B cell (primary cell): ENCODE measurements around the gene UNC13A. TPM values are rescaled to one million over a fixed set of nuclear protein-coding genes. Genes with fewer than 3 reads are reported as not detected.

Experiments used
- ATAC-seq: fragments of 200-7000 bp; cut with Tn5 transposase; one replicate; pipeline ENCODE4 v1.10.0; 2021; ENCODE audit warnings: low read depth, mild to moderate bottlenecking, moderate number of reproducible peaks, moderate library complexity
- CTCF ChIA-PET: fragments of 350-600 bp; sonication (Branson Sonifier 250); formaldehyde crosslinking; loops from one replicate; lab custom pipeline; 2021; ENCODE audit warnings: antibody characterized with exemption, inconsistent platforms; lab: Charles Lee
- POLR2A ChIA-PET: fragments of 350-600 bp; sonication (Branson Sonifier 250); formaldehyde crosslinking; loops from one replicate; lab custom pipeline; 2021; ENCODE audit warnings: antibody characterized with exemption; lab: Charles Lee
- DNase-seq: peaks from one replicate; pipeline ENCODE4 v3.0.0; 2013
- H2AFZ ChIP-seq: 2 replicates; pipeline ENCODE4 v1.6.1; 2012; ENCODE audit warnings: mild to moderate bottlenecking, low read depth, low read length; ENCODE audit not compliant: insufficient read depth, poor library complexity, severe bottlenecking
- H3K27ac ChIP-seq, 2 donors: 1 replicate in 1 of 2; 2 replicates in 1 of 2; pipeline ENCODE4 v1.5.1; 2012 to 2013; ENCODE audit warnings: low read length in 2 of 2, mild to moderate bottlenecking in 2 of 2, moderate library complexity in 1 of 2
- H3K27me3 ChIP-seq, 4 experiments: fragments of 200-600 bp in 1 of 4; sonication (generic) in 1 of 4; replicated peaks in 1 of 4; 1 replicate in 2 of 4; 2 replicates in 2 of 4; pipeline versions ENCODE4 v1.6.1 to v1.7.0; 2013 to 2016; ENCODE audit warnings: low read length in 3 of 4, mild to moderate bottlenecking in 2 of 4, mixed read lengths in 1 of 4, moderate library complexity in 1 of 4; ENCODE audit not compliant: insufficient read depth in 4 of 4, control insufficient read depth in 3 of 4; ENCODE audit errors: control extremely low read depth in 1 of 4
- H3K36me3 ChIP-seq, 2 experiments: replicated peaks in 1 of 2; 1 replicate in 1 of 2; 2 replicates in 1 of 2; pipeline versions ENCODE4 v1.6.1 to v1.7.1; 2013; ENCODE audit warnings: low read length in 1 of 2; ENCODE audit not compliant: insufficient read depth in 2 of 2, control insufficient read depth in 1 of 2; ENCODE audit errors: control extremely low read depth in 1 of 2, extremely low read depth in 1 of 2
- H3K4me1 ChIP-seq, 2 donors: fragments of 200-600 bp in 1 of 2; sonication (generic) in 1 of 2; 1 replicate in 1 of 2; 2 replicates in 1 of 2; pipeline versions ENCODE4 v1.5.1 to v1.6.1; 2013 to 2017; ENCODE audit warnings: low read length in 2 of 2; ENCODE audit not compliant: control insufficient read depth in 2 of 2, insufficient read depth in 2 of 2
- H3K4me2 ChIP-seq: replicated peaks from 2 replicates; pipeline ENCODE3; 2012; ENCODE audit warnings: mild to moderate bottlenecking, low read depth, low read length; ENCODE audit not compliant: poor library complexity, severe bottlenecking
- H3K4me3 ChIP-seq, 5 experiments: fragments of 200-600 bp in 1 of 5; sonication (generic) in 1 of 5; 1 replicate in 3 of 5; 2 replicates in 2 of 5; pipeline versions ENCODE4 v1.5.1 to v1.7.0; 2011 to 2016; ENCODE audit warnings: low read length in 4 of 5, mild to moderate bottlenecking in 4 of 5, low read depth in 2 of 5, control low read depth in 1 of 5, moderate library complexity in 1 of 5; ENCODE audit not compliant: insufficient read depth in 1 of 5; ENCODE audit errors: control extremely low read depth in 1 of 5, extremely low read depth in 1 of 5
- H3K79me2 ChIP-seq: fragments of 200-600 bp; sonication (generic); one replicate; pipeline ENCODE4 v1.6.0; 2016; ENCODE audit warnings: low read length; ENCODE audit not compliant: control insufficient read depth, insufficient read depth
- H3K9ac ChIP-seq: fragments of 200-600 bp; sonication (generic); 2 replicates; pipeline ENCODE4 v1.6.1; 2017; ENCODE audit warnings: mild to moderate bottlenecking, low read length, moderate library complexity
- H3K9me3 ChIP-seq, 3 donors: one replicate each; pipeline versions ENCODE4 v1.6.1 to v1.7.1; 2013; ENCODE audit warnings: low read length in 2 of 3; ENCODE audit not compliant: control insufficient read depth in 2 of 3, insufficient read depth in 1 of 3; ENCODE audit errors: control extremely low read depth in 1 of 3
- H4K20me1 ChIP-seq: 2 replicates; pipeline ENCODE4 v1.6.0; 2012; ENCODE audit warnings: mild to moderate bottlenecking, low read length; ENCODE audit not compliant: insufficient read depth, control insufficient read depth, poor library complexity, severe bottlenecking
- H3K27ac Mint-ChIP-seq: one replicate; pipeline ENCODE4 v1.8.0; 2021; ENCODE audit warnings: mixed read lengths
- H3K27me3 Mint-ChIP-seq: one replicate; pipeline ENCODE4 v1.8.0; 2021; ENCODE audit warnings: mixed read lengths
- H3K4me1 Mint-ChIP-seq: one replicate; pipeline ENCODE4 v1.8.0; 2021; ENCODE audit warnings: mixed read lengths
- H3K4me3 Mint-ChIP-seq: one replicate; pipeline ENCODE4 v1.8.0; 2021; ENCODE audit warnings: mixed read lengths
- H3K9me3 Mint-ChIP-seq: one replicate; pipeline ENCODE4 v1.8.0; 2022; ENCODE audit warnings: mixed read lengths; ENCODE audit not compliant: insufficient read depth
- EZH2 ChIP-seq: IDR thresholded peaks from 2 replicates; pipeline ENCODE4 v1.6.1; 2012; ENCODE audit warnings: borderline replicate concordance, low read depth, mild to moderate bottlenecking, moderate library complexity, low read length; ENCODE audit not compliant: insufficient read depth, poor library complexity, severe bottlenecking
- WGBS: methylation state at CpG from one replicate; pipeline ENCODE4 v1.1.5; 2013; ENCODE audit warnings: missing lambda C conversion rate; ENCODE audit not compliant: insufficient coverage; 5-methylcytosine and 5-hydroxymethylcytosine counted together
- intact Hi-C: fragments of 100-400 bp; cut with micrococcal nuclease; formaldehyde crosslinking; loops from one replicate; pipeline ENCODE4 v1.10.0; 2022
- polyA plus RNA-seq: library from polyadenylated mRNA; depleted of rRNA; stranded (reverse); fragments of >200 nt; gene quantifications from 2 replicates; pipeline ENCODE4 v1.2.3, GENCODE V29; 2012
- total RNA-seq, 2 donors: library from RNA; stranded (reverse); fragments of 120-200 nt in 1 of 2; gene quantifications; 1 replicate in 1 of 2; 2 replicates in 1 of 2; pipeline versions ENCODE4 v1.2.3 to v1.2.4, GENCODE V29; 2013 to 2022
- TF ChIP-seq, protein P1 (sequence below): fragments of 200-600 bp; IDR thresholded peaks from one replicate; pipeline ENCODE4 v1.8.0; 2022; ENCODE audit warnings: antibody characterized with exemption, mild to moderate bottlenecking

Gene UNC13A
- total and polyA plus RNA-seq, 2 donors (not counting 1 experiment from before 2014, with no cell fraction given): 0.10 TPM; not detected in 1

DNA sequence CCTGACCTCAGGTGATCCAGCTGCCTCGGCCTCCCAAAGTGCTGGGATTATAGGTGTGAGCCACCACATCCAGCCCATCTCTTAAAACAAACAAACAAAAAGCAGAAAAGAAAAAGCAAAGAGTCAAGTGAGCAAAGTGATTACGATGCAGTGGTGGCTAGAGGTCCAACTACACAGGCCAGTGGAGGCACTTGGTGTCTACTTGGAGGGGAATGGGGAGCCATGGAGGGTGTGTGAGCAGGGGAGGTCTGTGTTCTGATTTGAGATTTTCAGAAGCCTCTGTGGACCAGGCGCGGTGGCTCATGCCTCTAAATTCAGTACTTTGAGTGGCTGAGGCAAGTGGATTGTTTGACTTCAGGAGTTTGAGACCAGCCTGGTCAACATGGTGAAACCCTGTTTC lies 126.1 kb downstream of the UNC13A start:
- POLR2A ChIA-PET: no interaction called here
- 100% methylated on average over 3 of the region's 4 CpGs for WGBS
- DNase-seq: no peak

DNA sequence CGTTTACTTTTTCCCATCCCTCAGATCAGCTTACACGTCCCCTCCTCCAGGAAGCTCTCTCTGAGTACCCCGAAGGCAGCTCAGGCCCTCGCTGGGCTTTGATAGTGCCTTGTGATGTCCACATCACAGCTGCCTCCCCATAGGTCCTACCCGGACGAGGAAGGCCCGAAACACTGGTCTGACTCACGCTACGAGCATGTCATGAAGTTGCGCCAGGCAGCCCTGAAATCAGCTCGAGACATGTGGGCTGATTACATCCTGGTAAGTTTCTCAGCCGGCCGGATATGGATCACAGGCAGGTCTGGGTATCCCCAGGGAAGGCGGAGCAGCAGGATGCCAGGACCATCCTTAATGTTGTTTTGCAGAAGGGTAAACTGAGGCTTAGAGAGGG lies 128.0 kb downstream of the UNC13A start:
- WGBS: 96% methylated on average over 13 of the region's 14 CpGs
- Histone ChIP-seq H3K4me3 (no peak overlapping the region), H3K4me1 (peaks cover 9 to 13% of the 10 kb centered on the region in 2 donors), H4K20me1 (peaks cover 30% of the 10 kb centered on the region), H3K4me2 (no peak overlapping the region), H3K27me3 (no peaks in the 10 kb centered on the region), H3K79me2 (peaks cover 44% of the 10 kb centered on the region), H3K9ac (no peak overlapping the region), H2AFZ (no peak overlapping the region), H3K9me3 (no peaks in the 10 kb centered on the region), H3K27ac (no peak overlapping the region), H3K36me3 (peaks cover 4 to 41% of the 10 kb centered on the region in 2 experiments)
- Mint-ChIP-seq H3K9me3 (no peaks in the 10 kb centered on the region), H3K27me3 (no peaks in the 10 kb centered on the region), H3K27ac (no peak overlapping the region), H3K4me1 (peaks cover 13% of the 10 kb centered on the region), H3K4me3 (no peak overlapping the region)
- no peak for TF ChIP-seq EZH2
- TF ChIP-seq, protein P1, sequence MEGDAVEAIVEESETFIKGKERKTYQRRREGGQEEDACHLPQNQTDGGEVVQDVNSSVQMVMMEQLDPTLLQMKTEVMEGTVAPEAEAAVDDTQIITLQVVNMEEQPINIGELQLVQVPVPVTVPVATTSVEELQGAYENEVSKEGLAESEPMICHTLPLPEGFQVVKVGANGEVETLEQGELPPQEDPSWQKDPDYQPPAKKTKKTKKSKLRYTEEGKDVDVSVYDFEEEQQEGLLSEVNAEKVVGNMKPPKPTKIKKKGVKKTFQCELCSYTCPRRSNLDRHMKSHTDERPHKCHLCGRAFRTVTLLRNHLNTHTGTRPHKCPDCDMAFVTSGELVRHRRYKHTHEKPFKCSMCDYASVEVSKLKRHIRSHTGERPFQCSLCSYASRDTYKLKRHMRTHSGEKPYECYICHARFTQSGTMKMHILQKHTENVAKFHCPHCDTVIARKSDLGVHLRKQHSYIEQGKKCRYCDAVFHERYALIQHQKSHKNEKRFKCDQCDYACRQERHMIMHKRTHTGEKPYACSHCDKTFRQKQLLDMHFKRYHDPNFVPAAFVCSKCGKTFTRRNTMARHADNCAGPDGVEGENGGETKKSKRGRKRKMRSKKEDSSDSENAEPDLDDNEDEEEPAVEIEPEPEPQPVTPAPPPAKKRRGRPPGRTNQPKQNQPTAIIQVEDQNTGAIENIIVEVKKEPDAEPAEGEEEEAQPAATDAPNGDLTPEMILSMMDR: no peak
- ChIA-PET CTCF (interaction anchor here (0.6 to 2.1 kb wide), 4 partner anchors 13 to 1598 kb away, joined by 3 to 6 read pairs (median 3); no protein-coding TSS in a partner anchor), POLR2A (interaction anchor here (0.5 to 0.6 kb wide), 2 partner anchors 244 to 419 kb away, joined by 3 read pairs; no protein-coding TSS in a partner anchor)
- no peak for ATAC-seq
- DNase-seq: no peak
- intact Hi-C loops: no loop called here

More for the DNA sequence above, 126.1 kb downstream of the UNC13A start:
- no peaks in the 10 kb centered on the region for H3K9me3 Mint-ChIP-seq
- Histone ChIP-seq H3K27ac (no peak overlapping the region), H4K20me1 (peaks cover 28% of the 10 kb centered on the region), H3K27me3 (no peaks in the 10 kb centered on the region), H3K9me3 (no peaks in the 10 kb centered on the region), H3K36me3 (peaks cover 9 to 58% of the 10 kb centered on the region in 2 experiments), H2AFZ (no peak overlapping the region), H3K4me2 (no peak overlapping the region), H3K4me3 (no peak overlapping the region), H3K4me1 (no peaks in the 10 kb centered on the region), H3K79me2 (peaks cover 41% of the 10 kb centered on the region), H3K9ac (no peak overlapping the region)
- intact Hi-C loops: no loop called here
- no peak for TF ChIP-seq EZH2
- TF ChIP-seq, protein P1: no peak
- ATAC-seq: no peak
- H3K4me1 Mint-ChIP-seq: peaks cover 4% of the 10 kb centered on the region
- H3K27me3 Mint-ChIP-seq: no peaks in the 10 kb centered on the region
- no peak overlapping the region for H3K4me3 Mint-ChIP-seq
- CTCF ChIA-PET: interaction anchor here (0.7 to 0.9 kb wide), 2 partner anchors 12 to 66 kb away, joined by 3 to 7 read pairs; no protein-coding TSS in a partner anchor
- no peak overlapping the region for H3K27ac Mint-ChIP-seq
